ENCODE results near the gene SLC1A7.

SLC1A7 gene

DNA sequence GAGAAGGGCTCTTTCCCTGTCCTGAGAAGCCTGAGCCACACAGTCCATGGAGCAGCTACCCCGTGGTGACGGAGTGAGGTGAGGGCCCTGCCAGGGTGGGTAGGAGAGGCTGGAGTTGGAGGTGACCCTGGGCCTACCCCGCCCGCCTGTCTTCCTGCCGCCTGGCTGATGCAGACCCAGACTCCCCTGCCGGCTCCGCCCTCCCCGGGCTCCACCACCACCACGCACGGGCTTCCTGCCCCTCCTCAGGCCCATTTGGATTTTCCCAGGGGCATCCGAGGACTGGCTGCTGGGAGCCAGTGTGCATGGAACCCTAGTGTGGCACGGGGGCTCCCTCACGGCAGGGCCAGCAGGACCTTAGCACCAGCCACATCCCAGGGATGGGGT is 47.9 kb downstream of the SLC1A7 start:
- TF ChIP-seq, protein P1, sequence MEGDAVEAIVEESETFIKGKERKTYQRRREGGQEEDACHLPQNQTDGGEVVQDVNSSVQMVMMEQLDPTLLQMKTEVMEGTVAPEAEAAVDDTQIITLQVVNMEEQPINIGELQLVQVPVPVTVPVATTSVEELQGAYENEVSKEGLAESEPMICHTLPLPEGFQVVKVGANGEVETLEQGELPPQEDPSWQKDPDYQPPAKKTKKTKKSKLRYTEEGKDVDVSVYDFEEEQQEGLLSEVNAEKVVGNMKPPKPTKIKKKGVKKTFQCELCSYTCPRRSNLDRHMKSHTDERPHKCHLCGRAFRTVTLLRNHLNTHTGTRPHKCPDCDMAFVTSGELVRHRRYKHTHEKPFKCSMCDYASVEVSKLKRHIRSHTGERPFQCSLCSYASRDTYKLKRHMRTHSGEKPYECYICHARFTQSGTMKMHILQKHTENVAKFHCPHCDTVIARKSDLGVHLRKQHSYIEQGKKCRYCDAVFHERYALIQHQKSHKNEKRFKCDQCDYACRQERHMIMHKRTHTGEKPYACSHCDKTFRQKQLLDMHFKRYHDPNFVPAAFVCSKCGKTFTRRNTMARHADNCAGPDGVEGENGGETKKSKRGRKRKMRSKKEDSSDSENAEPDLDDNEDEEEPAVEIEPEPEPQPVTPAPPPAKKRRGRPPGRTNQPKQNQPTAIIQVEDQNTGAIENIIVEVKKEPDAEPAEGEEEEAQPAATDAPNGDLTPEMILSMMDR (IDR thresholded peaks at IDR 0.05; ENCODE audit: extremely low read depth, missing control alignments) = no peak

DNA sequence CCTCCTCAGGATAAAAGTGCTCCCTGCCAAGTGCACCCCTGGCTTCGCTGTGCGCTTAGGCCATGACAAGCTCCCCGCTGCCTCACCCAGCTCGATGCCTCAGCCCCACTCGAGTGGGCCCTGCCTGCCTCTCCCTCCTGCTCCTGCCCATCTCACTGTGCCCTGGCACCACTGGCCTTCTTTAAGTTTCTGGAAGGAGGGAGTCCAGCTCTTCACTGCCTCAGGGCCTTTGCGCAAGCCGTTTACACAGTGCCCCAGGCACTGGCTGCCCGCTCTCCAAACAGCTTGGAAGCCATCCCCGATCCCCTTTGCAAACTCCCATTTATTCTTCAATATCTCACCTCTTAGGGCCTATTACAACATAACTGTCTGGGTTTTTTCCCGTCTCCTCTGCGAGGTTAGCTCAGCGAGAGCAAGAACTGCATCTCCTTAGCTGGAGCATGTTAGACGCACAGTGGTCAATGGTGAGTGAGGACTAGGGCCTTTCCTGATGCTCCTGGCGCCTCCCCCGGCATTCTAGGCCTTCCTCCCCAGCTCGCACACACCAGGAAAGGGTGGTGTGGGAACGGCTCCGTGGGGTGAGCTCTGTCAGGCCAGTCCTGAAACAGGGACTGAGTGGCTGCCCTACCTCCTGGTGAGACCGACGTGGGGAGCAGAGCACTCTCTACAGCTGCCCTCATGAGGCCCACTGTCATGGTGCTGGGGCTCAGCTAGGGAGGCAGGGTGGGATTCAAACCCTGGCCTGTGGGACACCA is 48.5 kb downstream of the SLC1A7 start:
- TF ChIP-seq, protein P1 (IDR thresholded peaks at IDR 0.05; ENCODE audit: extremely low read depth, missing control alignments) = no peak
- DNase-seq (ENCODE audit: low spot score) = no peak

More for the DNA sequence above, 47.9 kb downstream of the SLC1A7 start:
- no peak for DNase-seq (ENCODE audit: low spot score)

DNA sequence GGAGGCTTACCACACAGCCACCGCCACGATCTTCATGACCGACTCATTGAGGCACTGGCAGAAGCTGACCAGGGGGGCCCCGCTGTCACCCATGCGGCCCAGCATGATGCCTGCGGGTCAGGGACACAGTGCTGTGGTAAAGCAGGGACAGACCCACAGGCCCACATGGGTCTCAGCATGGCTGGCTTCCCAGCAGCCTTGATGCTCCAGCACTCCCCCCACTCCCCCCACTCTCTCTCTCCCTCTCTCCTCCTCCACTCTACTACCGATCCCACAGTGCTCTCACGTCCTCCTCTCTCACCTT is 49.0 kb downstream of the SLC1A7 start:
- DNase-seq (ENCODE audit: low spot score) = no peak
- TF ChIP-seq, protein P1 (IDR thresholded peaks at IDR 0.05; ENCODE audit: extremely low read depth, missing control alignments) = no peak

DNA sequence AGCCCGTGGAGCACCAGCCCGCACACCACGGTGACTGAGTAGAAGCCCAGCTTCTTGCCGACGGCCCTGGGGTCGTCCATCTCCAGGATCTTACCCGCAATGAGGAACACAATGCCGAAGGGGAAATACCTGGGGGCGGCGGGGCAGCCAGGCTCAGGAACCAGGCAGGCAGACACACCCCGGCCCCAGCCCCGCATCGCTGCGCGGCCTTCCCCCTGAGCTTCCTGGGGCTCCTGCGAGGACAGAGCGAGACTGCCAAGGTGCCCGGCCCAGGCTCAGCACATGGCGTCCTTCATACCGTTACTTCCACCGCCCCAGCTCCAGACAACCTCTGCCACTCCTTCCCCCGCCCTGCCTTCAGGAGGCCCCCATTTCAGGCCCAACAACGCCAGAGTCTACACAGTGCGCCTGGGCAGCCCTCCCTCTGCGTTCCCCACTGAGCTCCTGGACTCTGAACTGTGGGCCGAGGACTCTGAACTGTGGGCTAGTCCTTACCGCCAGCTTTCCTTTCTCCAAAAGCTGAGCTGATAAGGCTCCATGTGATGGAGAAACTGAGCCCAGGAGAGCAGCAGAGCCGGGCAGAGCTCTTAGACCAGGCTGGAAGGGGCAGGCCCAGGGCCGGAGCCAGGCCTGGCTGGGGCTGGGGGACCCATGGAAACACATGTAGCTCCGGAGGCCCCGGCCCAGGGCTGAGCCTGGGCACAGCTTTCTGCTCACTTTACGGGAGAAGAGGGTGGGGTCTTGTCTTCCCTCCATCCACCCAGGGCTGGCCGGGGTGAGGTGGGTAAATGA is 49.6 kb downstream of the SLC1A7 start:
- DNase-seq (ENCODE audit: low spot score) = no peak
- TF ChIP-seq, protein P1 (IDR thresholded peaks at IDR 0.05; ENCODE audit: extremely low read depth, missing control alignments) = no peak

DNA sequence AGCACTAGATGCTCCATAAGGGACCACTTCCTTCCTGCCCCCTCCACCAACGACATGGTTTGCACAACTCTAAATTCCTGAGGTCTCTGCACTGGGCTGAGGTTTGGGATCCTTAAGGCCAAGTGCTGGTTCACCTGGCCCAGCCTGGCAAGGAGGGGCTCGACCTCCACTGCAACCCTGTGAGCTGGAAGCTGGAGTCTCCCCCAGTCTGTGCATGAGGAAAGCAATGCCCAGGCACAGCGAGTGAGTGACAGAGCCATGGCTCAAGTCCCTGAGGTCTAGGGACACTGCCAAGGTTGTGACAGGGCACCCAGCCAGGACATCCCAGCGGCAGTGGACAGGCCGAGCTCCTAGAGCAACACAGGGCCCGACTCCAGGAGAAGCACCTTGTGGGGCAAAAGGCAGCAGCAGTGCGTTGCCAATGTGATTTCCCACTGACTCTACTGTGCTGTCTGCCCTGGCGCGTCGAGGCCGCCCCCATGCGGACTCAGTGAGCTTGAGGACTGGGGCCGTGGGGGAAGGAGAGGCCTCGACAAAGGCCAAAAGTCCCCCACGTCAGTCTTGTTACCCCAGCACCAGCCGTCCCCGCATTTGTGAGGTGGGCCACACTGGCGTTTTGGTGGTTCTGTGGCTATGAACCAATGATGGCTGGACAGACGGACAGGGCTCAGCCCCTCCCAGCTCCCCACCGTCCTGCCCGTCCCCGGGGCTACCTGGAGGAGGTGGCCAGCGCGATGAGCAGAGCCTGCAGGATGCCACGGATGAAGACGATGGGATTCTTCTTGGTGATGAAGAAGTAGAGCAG is 50.4 kb downstream of the SLC1A7 start:
- DNase-seq (ENCODE audit: low spot score) = no peak
- TF ChIP-seq, protein P1 (IDR thresholded peaks at IDR 0.05; ENCODE audit: extremely low read depth, missing control alignments) = no peak

DNA sequence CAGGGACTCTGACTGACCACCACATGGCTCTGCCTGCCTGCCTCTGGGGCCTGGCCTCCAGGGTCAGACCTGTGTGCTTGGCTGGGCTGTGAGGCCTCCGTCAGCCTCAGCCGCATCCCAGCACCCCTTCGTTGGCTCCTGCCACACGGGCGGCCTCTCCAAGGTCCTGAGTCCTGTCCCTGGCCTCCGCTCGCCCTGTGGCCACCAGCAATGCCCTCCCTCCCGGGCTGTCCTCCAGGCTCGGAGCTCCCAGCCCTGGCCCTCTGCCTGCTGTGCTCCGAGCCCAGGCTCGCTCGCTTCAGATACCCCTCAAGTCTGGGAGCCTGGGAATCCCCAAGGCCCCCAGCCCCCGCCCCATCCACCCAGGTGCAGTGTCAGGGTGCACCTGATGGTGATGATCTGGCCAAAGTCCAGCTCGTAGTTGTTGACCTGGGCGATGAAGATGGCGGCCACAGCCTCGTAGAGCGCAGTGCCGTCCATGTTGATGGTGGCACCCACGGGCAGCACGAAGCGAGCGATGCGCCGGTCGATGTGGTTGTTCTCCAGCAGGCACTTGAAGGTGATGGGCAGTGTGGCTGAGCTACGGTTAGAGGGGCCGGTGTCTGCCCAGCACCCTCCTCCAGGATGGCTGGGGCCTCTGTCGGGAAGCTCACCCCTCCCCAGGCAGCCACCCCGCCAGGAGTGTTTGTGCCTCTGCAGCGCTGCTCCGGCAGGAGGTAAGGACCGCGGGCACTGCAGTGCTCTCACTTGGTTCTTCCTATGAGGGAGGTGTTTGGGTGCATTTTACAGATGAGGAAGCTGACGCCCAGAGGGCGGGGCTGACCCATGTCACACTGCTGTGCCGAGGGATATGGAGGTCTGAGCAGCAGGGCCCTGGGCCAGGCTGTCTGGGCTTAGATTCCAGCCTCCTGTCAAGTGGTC is 52.0 kb downstream of the SLC1A7 start:
- TF ChIP-seq, protein P1 (IDR thresholded peaks at IDR 0.05; ENCODE audit: extremely low read depth, missing control alignments) = no peak
- DNase-seq (ENCODE audit: low spot score) = no peak

Data from GM20000 (cell line).